Stomach (tissue), 9 donors: Measurements from ENCODE around the gene FN3K. TPM values are rescaled to one million over a fixed set of nuclear protein-coding genes. Genes with fewer than 3 reads are reported as not detected.
A peak's percentile ranks its signal among the peaks of the same experiment; 100 is the strongest.

Experiments
- DNase-seq, 2 donors: peaks; one replicate each; pipeline versions ENCODE4 v3.0.0 to v3.0.0-alpha.2; 2013 to 2019
- H3K27ac ChIP-seq, 5 donors: fragments of 200-600 bp in 4 of 5; sonication (generic) in 4 of 5; one replicate each; pipeline ENCODE4 v1.5.1; 2013 to 2019; ENCODE audit warnings: mild to moderate bottlenecking in 1 of 5, moderate library complexity in 1 of 5
- H3K27me3 ChIP-seq, 3 donors: fragments of 200-600 bp; sonication (generic); one replicate each; pipeline ENCODE4 v1.5.1; 2017 to 2019; ENCODE audit warnings: mixed run types in 1 of 3
- H3K36me3 ChIP-seq, 4 donors: fragments of 200-600 bp; sonication (generic); 1 replicate in 3 of 4; 2 replicates in 1 of 4; pipeline ENCODE4 v1.5.1; 2016 to 2019
- H3K4me1 ChIP-seq, 4 donors: fragments of 200-600 bp; sonication (generic); one replicate each; pipeline ENCODE4 v1.5.1; 2016 to 2019
- H3K4me3 ChIP-seq, 4 donors: fragments of 200-600 bp; sonication (generic) in 3 of 4; one replicate each; pipeline ENCODE4 v1.5.1; 2016 to 2019; ENCODE audit warnings: mild to moderate bottlenecking in 1 of 4
- H3K9me3 ChIP-seq, 4 donors: fragments of 200-600 bp; sonication (generic); one replicate each; pipeline ENCODE4 v1.5.1; 2016 to 2019
- EP300 ChIP-seq: sonication (generic); formaldehyde crosslinking; IDR thresholded peaks from one replicate; pipeline ENCODE4 v1.6.1; 2017; ENCODE audit warnings: antibody characterized with exemption
- POLR2A ChIP-seq, 4 donors: fragments of 450-650 bp; IDR thresholded peaks; one replicate each; pipeline ENCODE4 v1.6.1; 2016; ENCODE audit warnings: antibody characterized with exemption in 4 of 4, control low read depth in 2 of 4, mild to moderate bottlenecking in 1 of 4, moderate library complexity in 1 of 4
- POLR2AphosphoS5 ChIP-seq, 3 donors: sonication (generic); formaldehyde crosslinking; IDR thresholded peaks; one replicate each; pipeline ENCODE4 v1.6.1; 2016; ENCODE audit warnings: antibody characterized with exemption in 3 of 3
- WGBS, 5 donors: extraction: QIAGEN DNeasy Blood & Tissue Kit in 3 of 5; methylation state at CpG; one replicate each; pipeline versions ENCODE4 v1.1.5 to v1.1.7; 2013 to 2018; 5-methylcytosine and 5-hydroxymethylcytosine counted together
- intact Hi-C: fragments of 100-400 bp; cut with DNase I; formaldehyde crosslinking; loops from one replicate; pipeline ENCODE4 v1.15.1; 2023; ENCODE audit warnings: low total_unique reads
- polyA plus RNA-seq, 3 donors: library from polyadenylated mRNA; stranded (reverse); fragments of 200-250 nt; gene quantifications; one replicate each; pipeline ENCODE4 v1.2.3, GENCODE V29; 2013
- total RNA-seq, 5 donors: library from RNA; depleted of rRNA; stranded (reverse); fragments of >200 nt; gene quantifications; one replicate each; pipeline versions ENCODE4 v1.1.0 to v1.2.3, GENCODE V29; 2014 to 2016
- TF ChIP-seq, protein P1 (sequence below), 7 experiments: fragments of 450-650 bp in 4 of 7; fragments of 200-600 bp in 3 of 7; sonication (generic) in 3 of 7; IDR thresholded peaks; one replicate each; pipeline ENCODE4 v1.5.1; 2016 to 2019; ENCODE audit warnings: antibody characterized with exemption in 7 of 7, control low read depth in 2 of 7, mild to moderate bottlenecking in 1 of 7
- donor health status: healthy with polysubstance abuse.
- donor health status: Bipolar disorder and iron deficiency.
- donor health status: healthy.

FN3K gene
- total and polyA plus RNA-seq, 8 donors: 13.0 to 59.5 (median 16.4) TPM

DNA sequence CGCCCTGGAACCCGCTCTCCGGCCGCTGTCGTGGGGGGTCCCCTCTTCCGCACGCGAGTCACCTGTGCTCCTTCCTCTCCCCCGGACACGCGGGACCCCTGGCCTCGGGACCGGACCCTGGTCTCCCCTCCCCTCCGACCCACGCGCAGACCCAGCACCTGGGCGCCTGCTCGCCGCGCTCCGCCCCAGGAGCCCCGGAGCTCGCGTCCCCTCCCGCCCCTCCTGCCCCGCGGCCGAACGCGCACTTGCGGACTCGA, 37.7 kb upstream of the FN3K start:
- peaks cover 0 to 13% (median 6%) of the 10 kb centered on the region in 4 donors for H3K9me3 ChIP-seq
- H3K4me3 ChIP-seq: peak overlapping the region; percentile 75 to 89 (median 85)
- H3K4me1 ChIP-seq: peaks cover 13 to 49% (median 38%) of the 10 kb centered on the region in 4 donors
- WGBS, 5 donors: 0 to 5% (median 1%) methylated on average over 5 to 32 of the region's 32 CpGs
- H3K36me3 ChIP-seq: peaks cover 0 to 4% (median 0%) of the 10 kb centered on the region in 4 donors
- H3K27me3 ChIP-seq: peaks cover 0 to 14% (median 0%) of the 10 kb centered on the region in 3 donors
- peak overlapping the region; percentile 65 to 90 (median 87) for H3K27ac ChIP-seq
- DNase-seq: no peak
- intact Hi-C loops: no loop called here
- no peak for TF ChIP-seq EP300
- TF ChIP-seq POLR2A (IDR thresholded peaks at IDR 0.05): no peak
- TF ChIP-seq, protein P1, sequence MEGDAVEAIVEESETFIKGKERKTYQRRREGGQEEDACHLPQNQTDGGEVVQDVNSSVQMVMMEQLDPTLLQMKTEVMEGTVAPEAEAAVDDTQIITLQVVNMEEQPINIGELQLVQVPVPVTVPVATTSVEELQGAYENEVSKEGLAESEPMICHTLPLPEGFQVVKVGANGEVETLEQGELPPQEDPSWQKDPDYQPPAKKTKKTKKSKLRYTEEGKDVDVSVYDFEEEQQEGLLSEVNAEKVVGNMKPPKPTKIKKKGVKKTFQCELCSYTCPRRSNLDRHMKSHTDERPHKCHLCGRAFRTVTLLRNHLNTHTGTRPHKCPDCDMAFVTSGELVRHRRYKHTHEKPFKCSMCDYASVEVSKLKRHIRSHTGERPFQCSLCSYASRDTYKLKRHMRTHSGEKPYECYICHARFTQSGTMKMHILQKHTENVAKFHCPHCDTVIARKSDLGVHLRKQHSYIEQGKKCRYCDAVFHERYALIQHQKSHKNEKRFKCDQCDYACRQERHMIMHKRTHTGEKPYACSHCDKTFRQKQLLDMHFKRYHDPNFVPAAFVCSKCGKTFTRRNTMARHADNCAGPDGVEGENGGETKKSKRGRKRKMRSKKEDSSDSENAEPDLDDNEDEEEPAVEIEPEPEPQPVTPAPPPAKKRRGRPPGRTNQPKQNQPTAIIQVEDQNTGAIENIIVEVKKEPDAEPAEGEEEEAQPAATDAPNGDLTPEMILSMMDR (IDR thresholded peaks at IDR 0.05): no peak
- no peak for TF ChIP-seq POLR2AphosphoS5 (IDR thresholded peaks at IDR 0.05)

DNA sequence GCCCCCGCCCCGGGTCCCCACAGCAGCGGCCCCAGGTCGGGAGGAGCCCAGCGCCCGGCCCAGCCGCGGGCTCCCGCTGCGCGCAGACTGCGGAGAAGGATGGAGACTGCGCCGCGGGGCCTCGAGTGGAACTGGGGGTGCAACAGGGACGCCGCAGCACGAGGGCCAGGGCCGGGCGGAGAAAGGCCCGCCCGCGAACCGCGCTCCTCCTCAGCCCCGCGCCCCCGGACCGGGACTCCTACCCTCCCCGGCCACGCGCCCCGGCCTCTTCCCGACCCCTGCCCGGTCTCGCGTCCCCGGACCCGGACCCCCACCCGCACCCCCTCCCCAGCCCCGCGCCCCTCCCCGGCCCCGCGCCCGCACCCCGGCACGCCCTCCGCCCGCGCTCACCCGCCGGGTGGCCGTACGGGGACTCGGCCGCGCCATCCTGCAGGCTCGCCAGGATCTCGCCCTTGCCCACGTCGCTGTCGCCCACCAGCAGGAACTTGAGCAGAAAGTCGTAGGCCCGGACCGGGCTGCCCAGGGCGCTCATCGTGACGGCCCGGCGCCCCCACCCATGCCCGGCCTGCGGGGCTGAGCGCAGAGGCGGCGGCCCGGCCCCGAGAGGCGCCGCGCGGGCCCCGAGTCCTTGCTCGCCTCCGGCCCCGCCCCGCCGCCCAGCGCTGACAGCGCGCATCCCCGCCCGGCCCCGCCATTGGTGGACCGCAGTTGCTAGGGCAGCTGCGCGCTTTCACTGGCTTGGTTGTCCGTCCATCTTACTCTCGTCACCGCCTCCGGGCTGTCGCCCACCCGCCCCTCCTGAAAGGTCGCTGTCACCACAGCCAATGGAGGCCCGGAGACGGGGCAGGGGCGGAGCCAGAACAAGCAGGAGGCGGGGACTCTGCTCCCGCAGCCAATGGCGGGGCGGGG, 37.1 kb upstream of the FN3K start, which contains the start of gene RAB40B:
TSS of gene RAB40B (minus strand) at position 634 of the 909 bp plus-strand sequence. CDS start at position 532, 102 bp downstream.
- Histone ChIP-seq H3K36me3 (peaks cover 0 to 4% (median 0%) of the 10 kb centered on the region in 4 donors), H3K27ac (peak within 1 kb of the TSS; percentile 75 to 90 (median 87)), H3K27me3 (peaks cover 0 to 14% (median 0%) of the 10 kb centered on the region in 3 donors), H3K4me3 (peak within 1 kb of the TSS; percentile 75 to 89 (median 85)), H3K9me3 (peaks cover 0 to 13% (median 6%) of the 10 kb centered on the region in 4 donors), H3K4me1 (peaks cover 13 to 50% (median 38%) of the 10 kb centered on the region in 4 donors)
- intact Hi-C loops: no loop called here
- 0 to 2% (median 1%) methylated on average over 19 to 102 of the region's 112 CpGs for WGBS, 5 donors
- TF ChIP-seq POLR2AphosphoS5 (IDR thresholded peaks at IDR 0.05): peak in 2 of 3 donors; percentile 45 to 54
- TF ChIP-seq EP300: no peak
- peak; percentile 100 for DNase-seq

DNA sequence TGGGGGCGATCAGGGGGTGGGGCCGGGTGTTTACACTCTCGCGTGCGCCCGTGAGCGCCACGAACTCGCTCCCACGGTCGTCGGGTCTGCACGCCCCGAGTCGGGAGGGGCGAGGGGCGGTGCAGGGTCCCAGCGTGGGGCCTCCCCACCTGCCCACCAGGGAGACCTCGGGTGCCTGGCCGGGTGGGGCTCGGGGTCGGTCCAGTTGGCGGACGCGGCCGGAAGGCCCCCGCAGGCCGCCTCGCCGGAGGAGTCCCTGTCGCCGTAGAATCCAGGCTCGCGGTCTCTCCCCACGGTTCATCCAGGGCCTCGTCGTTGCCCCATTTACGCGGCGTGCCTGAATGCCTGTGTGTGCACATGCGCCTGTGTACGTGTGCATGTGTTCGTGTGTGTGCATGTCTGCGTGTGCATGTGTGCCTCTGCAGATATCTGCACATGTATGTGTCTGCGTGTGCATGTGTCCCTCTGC, 36.4 kb upstream of the FN3K start:
- Histone ChIP-seq H3K4me3 (peak overlapping the region; percentile 75 to 89 (median 85)), H3K4me1 (peaks cover 13 to 52% (median 39%) of the 10 kb centered on the region in 4 donors), H3K36me3 (peaks cover 0 to 4% (median 0%) of the 10 kb centered on the region in 4 donors), H3K27me3 (peaks cover 0 to 14% (median 0%) of the 10 kb centered on the region in 3 donors), H3K9me3 (peaks cover 0 to 13% (median 6%) of the 10 kb centered on the region in 4 donors), H3K27ac (peak overlapping the region; percentile 71 to 90 (median 78))
- DNase-seq: no peak
- WGBS, 5 donors: 2 to 7% (median 6%) methylated on average over 29 to 45 of the region's 45 CpGs
- TF ChIP-seq EP300 (no peak), POLR2AphosphoS5 (IDR thresholded peaks at IDR 0.05) (no peak), POLR2A (IDR thresholded peaks at IDR 0.05) (no peak)
- TF ChIP-seq, protein P1 (IDR thresholded peaks at IDR 0.05): no peak
- intact Hi-C loops: no loop called here

DNA sequence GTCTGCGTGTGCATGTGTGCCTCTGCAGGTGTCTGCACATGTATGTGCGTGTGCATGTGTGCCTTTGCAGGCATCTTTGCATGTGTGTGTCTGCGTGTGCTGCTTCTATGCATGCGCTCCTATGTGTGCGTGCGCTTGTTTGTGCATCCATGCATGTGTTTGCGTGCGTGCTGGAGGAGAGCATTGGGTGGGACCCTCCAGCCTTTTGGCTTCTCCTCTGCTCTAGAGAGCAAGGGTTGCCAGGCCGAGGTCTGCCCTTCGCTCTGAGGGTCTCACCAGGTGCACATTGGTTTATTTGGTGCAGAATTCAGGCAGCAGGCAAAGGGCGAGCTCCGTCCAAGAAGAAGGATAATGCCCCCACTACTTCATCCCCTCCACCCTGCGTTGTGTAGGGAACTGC, 35.9 kb upstream of the FN3K start:
- Histone ChIP-seq H3K4me3 (peak overlapping the region; percentile 75 to 89 (median 85)), H3K27me3 (peaks cover 0 to 14% (median 0%) of the 10 kb centered on the region in 3 donors), H3K4me1 (peaks cover 13 to 57% (median 44%) of the 10 kb centered on the region in 4 donors), H3K36me3 (no peaks in the 10 kb centered on the region), H3K27ac (no peak overlapping the region), H3K9me3 (peaks cover 0 to 8% (median 3%) of the 10 kb centered on the region in 4 donors)
- intact Hi-C loops: no loop called here
- 79 to 85% (median 79%) methylated on average over 10 to 13 of the region's 13 CpGs for WGBS, 5 donors
- no peak for DNase-seq
- no peak for TF ChIP-seq EP300
- TF ChIP-seq, protein P1 (IDR thresholded peaks at IDR 0.05): no peak
- no peak for TF ChIP-seq POLR2AphosphoS5 (IDR thresholded peaks at IDR 0.05)
- no peak for TF ChIP-seq POLR2A (IDR thresholded peaks at IDR 0.05)
